GM21786 (cell line): ENCODE measurements around the gene ASH1L.
"Not testable (repeated sequence)": the region's sequence is repeated elsewhere in the genome, so short reads cannot be mapped to it uniquely, and the experiment has no call there.

ENCODE experiments used
- ATAC-seq: cut with Tn5 transposase; IDR thresholded peaks from one replicate; pipeline ENCODE4 v1.9.1; 2021; ENCODE audit not compliant: unreplicated experiment

Gene ASH1L

DNA sequence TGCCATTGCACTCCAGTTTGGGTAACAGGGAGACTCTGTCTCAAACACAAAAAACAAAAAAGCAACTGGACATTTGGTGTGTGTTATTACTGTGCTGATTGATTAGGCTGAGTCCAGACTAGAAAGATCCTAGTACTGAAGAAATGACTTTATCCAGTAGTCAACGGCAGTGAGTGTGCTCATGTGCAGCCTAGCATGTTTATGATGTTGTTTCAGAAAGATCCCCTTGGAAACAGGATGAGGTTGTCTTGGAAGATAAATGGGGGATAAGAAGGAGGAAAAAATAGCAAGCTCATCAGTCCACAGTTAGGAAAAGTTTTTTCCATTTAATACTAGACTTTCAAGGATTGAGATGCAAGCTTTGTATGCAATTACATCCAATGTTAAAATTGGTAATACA is 227.6 kb downstream of the ASH1L start:
- no peak for ATAC-seq

DNA sequence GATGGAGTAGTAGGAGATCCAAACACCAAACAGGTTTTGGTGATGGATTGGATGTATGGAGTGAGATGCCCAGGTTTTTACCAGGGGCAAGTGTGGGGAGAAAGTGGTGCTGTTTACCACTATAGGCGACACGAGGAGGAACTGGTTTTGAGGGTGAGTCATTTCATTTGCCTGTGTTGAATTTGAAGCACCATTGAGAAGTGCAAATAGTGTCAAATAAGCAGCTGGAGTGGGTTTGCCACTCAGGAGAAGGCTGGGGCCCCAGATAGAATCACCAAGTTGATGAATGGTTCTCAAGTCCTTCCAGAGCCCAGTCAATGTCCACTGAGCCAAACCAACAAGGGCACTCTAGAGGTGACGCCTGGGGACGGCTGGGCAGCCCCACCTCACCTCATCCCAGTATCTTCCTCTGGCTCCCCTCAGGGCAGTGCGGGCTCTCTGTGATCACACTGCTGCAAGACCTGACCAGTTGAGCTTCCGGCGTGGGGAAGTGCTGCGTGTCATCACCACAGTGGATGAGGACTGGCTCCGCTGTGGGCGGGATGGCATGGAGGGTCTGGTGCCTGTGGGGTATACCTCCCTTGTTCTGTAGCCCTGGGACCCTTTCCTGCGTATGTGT is 232.5 kb downstream of the ASH1L start:
- ATAC-seq: no peak

DNA sequence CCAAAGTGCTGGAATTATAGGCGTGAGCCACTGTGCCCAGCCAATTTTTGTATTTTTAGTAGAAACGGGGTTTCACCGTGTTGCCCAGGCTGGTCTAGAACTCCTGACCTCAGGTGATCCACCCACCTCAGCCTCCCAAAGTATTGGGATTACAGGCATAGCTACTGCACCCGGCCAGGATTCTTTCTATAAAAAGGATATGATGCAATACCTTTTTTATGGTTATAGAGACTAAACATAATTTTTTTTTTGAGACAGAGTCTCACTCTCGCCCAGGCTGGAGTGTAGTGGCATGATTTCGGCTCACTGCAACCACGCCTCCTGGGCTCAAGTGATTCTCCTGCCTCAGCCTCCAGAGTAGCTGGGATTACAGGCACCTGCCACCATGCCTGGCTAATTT is 233.7 kb downstream of the ASH1L start:
- ATAC-seq: not testable (repeated sequence)

DNA sequence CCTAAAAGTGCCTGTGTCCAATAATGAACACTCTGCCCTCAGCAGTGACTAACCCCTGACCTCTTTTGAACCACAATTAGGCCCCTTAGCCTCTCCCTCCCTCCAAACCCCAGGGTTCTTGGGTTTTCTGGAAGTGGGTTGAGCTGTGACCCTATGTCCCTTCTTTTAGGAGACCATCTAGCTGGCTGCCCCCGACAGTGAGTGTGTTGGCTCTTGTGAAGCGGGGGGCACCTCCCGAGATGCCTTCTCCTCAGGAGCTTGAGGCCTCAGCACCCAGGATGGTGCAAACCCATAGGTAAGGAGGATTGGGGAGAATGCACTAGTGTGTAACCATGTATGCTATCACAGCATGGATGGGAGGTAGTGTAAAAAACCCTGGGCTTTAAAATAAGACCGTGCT is 234.6 kb downstream of the ASH1L start:
- ATAC-seq: no peak

DNA sequence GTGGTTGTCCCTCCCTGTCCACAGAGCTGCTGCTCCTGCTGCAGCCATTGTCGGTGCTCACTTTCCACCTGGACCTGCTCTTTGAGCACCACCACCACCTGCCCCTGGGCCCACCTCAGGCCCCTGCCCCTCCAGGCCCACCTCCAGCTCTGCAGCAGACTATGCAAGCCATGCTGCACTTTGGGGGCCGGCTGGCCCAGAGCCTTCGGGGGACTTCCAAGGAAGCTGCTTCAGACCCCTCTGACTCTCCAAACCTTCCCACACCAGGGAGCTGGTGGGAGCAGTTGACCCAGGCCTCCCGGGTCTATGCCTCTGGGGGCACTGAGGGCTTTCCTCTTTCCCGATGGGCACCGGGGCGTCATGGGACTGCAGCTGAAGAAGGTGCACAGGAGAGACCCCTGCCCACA is 236.0 kb downstream of the ASH1L start:
- ATAC-seq: no peak

DNA sequence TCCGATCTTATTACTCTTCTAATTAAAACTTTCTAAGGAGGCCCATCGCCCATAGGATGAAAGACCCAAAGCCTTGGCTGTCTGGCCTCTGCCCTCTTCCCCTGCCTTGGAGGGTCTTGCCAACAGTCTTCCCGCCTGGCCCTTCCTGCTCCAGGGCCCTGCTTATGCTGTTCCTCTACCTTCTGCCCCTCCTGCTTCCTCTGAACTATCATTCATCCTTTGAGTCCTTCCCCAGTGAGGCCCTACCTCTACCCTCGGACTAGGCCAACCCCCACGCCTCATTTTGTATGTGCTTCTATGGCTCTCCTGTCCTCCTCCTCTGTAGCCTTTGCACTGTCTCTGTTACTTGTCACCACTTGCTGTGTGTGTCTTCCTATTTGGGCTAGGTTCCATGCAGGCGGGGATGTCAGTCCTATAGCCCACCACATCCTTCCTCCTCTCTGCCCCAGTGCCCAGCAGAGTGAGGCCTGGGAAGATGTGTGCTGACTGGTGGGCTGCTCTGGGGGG is 236.5 kb downstream of the ASH1L start:
- ATAC-seq: no peak

DNA sequence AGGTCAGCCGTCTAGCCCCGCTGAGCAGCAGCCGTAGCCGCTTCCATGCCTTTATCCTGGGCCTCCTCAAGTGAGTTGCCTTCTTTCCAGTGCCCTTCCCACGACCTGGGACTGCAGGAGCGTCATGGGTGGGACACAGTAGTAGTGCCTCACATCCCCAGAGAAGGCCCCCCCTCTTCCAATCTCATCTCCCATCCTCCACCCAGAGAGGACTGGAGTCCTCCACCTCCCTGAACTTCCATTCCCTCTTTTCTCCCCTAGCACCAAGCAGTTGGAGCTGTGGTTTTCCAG is 237.1 kb downstream of the ASH1L start:
- ATAC-seq: no peak

DNA sequence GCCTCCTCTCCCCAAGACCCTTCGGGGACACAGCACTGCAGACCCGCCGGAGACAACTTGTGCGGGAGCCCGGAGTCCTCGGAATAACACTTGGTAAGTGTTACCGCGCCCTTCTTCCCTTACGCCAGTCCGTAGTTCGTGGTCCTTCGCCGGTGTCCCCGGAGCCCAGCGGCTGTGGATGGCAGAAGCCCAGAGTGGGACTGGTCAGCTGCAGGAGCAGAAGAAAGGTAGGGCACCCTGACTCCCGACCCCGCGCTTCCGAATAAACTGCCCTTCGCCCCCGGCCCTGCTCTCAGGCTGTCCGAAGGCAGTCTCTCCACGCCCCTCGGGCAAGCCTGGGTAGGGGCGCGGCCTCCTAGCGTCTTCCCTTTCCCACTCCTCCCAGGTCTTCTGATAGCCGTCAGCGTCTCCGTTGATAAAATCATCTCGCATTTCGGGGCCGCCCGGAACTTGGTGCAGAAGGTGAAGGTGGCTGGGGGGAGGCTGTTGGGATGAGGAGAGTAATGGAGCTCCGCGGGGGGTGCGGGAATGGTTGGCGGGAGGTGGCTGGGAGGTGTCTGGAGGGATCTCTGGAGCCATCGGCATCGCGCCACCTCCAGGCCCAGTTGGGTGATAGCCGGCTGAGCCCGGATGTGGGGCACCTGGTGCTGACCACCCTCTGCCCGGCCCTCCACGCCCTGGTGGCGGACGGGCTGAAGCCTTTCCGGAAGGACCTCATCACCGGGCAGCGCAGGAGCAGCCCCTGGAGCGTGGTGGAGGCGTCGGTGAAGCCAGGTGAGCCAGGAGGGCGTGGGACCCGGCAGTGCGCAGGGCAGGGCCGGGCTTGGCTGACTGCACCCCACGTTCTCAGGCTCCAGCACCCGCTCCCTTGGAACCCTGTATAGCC is 237.6 kb downstream of the ASH1L start:
- no peak for ATAC-seq

DNA sequence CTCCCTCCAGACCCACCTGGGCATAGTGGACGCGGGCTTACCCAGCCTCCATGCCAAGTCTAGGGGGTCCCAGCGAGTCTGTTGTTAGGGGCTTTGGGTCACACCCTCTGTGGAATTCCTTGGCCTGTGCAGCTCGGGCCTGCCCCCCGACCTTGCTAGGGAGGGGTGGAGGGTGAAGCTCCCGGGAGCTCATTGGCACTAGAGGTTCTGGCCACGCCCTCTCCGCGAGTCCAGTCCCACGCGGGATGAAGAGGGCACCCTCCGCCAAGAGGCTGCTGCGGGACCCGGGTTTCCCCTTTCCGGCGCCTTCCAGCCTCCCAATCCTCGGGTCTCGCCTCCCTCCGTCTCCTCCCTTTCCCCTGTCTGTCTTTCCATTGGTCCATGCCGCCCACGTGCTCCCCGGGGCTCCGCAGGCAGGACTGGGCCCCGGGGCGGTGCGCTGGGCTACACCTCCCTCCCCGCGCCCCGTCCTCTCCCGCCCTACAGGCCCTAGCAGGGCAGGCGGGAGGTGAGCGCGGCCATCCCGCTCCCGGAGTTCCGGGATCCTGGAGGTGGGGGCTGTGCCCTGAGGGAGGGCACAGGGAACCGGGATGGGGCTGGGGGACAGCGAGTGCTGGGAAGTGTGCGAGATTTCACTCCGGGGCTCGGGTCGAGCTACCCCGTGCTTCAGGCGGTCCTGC is 238.4 kb downstream of the ASH1L start:
- peak; percentile 65 for ATAC-seq

DNA sequence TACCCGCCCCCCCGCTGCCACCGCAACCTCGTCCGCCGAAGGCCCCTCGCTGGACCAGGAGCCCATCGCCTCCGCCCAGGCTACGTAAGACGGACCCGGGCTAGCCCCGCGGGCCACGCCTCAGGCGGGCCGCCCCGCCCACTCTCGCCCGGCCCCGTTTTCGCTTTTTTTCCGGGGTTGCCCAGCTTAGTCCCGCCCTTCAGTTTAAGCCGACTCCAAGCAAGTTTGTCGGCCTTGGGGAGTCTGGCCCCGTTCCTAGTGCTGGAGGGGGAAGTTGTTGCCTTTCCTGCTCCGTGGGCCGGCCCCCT is 238.9 kb downstream of the ASH1L start:
- peak; percentile 35 for ATAC-seq

DNA sequence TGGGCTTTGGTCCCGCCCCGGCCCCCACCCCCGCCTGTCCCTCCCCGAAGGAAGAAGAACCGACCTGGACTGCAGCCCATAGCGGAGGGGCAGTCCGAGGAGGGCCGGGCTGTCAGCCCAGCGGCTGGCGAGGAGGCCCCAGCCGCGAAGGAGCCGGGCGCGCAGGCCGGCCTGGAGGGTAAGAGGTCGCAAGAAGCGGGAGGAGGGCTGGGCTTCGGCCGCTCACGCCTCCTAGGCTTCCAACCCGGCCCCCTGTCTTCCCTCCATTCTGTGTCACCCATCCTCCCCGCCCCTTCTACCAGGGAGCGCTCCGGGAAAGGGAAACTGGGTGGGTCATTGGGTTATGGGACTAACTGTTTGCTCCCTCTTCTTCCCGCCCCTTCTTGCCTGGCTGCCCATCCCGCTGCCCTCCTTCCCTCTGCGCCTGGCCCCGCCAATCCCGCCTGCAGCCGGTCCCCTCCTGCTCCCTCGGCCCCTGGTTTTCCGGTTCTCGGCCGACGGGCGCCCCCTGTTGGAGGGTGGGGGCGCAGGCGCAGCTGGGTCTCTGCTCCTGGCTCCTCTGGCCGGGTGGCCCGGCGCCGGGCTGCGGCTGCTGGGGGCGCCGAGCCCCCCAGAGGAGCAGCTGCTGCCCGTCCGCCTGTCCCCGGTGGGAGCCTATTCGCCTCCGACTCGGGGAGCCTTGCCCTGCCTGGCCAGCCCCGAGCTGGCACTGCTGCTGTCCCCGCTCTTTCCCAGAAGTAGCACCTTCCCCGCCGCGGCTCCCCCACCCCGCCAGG is 239.5 kb downstream of the ASH1L start:
- ATAC-seq: peak; percentile 38

DNA sequence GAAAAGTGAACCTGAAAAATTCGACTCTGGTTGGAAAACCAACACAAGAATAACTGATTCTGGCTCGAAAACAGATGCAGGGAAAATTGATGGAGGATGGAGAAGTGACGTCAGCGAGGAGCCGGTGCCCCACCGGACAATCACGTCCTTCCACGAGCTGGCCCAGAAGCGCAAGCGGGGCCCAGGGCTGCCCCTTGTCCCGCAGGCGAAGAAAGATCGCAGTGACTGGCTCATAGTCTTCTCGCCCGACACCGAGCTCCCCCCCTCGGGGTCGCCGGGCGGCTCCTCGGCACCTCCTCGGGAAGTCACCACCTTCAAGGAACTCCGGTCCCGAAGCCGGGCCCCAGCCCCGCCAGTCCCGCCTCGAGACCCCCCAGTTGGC is 240.0 kb downstream of the ASH1L start:
- ATAC-seq: no peak

DNA sequence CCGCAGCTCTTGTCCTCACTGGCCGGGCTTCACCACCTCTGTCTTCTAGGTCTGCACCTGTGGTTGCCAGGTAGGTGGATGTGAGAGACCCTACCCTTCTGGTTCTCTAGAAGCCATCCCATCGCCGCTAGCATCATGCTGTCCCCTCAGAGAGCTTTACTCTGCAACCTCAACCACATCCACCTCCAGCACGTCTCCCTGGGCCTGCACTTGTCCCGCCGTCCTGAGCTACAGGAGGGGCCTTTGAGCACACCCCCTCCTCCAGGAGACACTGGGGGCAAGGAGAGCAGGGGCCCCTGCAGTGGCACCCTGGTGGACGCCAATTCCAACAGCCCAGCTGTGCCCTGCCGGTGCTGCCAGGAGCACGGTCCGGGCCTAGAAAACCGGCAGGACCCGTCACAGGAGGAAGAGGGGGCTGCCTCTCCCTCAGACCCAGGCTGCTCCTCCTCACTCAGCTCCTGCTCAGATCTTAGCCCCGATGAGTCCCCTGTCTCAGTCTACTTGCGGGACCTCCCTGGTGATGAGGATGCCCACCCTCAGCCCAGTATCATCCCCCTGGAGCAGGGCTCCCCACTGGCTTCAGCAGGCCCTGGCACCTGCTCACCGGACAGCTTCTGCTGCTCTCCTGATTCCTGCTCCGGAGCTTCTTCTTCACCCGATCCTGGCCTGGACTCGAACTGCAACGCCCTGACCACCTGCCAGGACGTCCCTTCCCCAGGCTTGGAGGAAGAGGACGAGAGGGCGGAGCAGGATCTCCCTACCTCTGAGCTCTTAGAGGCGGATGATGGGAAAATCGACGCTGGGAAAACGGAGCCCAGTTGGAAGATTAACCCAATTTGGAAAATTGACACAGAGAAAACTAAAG is 240.7 kb downstream of the ASH1L start:
- ATAC-seq: no peak

DNA sequence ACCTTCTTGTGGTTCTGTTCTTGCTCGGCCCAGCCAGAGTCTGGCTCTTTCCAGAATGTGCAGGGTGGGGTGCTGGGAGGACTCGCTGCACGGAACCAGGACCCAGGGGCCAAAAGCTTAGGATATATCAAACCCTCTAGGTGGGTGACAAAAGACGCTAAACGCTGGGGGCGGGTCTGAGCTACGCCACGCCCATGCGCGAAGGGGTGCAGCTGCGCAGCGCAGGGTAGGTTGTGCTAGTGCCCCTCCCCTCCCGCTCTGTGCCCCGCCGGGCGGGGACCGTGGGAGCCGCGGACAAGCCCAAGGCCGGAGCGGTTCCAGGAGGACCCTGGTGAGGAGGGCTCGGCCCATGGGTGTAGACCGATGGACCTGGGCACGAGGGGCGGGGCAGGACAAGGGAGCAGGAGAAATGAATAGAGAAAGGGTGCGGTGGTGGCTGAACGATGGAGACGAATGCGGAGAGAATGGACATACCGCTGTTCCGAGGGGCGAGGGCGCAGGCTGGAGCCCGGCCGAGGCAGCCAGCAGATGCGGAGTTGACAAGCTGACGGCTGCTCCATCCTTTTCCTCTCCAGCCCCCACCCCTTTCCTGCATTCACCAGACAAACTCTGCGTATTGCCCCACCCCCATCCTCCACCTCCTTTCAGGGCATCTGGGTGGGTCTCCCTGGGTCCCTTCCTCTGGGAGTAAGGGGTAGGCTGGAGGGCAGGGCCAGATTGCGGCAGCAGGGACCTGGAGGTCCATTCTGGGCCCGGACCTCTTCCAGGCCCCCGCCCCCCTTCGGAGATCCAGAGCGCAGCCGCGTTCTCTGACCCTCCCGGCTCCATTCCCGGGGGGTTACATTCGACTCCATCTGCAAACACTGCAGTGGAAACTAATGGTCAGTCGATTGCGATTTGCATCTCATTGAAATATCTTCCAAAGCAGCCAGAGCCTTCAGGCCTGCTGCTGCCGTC is 241.7 kb downstream of the ASH1L start, which contains the start of gene RUSC1:
Gene RUSC1 (plus strand): TSS at position 234 of the 957 bp plus-strand sequence. CDS start 880 bp downstream, outside the sequence.
- no peak for ATAC-seq

DNA sequence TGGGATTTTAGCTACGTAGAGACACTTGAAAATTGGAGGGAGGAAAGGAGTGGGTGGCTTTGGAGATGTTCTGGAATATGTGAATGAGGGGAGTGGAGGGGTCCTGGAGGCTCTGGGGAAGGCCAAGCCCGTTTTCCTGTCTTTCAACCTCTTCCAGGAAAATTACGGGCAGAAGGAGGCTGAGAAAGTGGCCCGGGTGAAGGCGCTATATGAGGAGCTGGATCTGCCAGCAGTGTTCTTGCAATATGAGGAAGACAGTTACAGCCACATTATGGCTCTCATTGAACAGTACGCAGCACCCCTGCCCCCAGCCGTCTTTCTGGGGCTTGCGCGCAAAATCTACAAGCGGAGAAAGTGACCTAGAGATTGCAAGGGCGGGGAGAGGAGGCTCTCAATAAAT is 242.4 kb downstream of the ASH1L start:
- ATAC-seq: no peak

DNA sequence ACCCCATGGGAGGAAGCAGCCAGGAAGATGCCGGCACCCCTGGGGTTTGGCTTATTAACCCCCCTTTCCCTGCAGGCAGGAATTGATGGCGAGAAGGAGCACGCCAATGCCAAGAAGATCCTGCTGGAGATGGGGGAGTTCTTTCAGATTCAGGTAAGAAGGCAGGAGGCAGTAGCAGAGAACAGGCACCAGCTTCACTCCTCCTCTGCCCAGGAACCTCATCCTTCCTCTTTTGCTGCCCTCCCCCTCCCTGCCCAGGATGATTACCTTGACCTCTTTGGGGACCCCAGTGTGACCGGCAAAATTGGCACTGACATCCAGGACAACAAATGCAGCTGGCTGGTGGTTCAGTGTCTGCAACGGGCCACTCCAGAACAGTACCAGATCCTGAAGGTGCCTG is 243.1 kb downstream of the ASH1L start:
- no peak for ATAC-seq

DNA sequence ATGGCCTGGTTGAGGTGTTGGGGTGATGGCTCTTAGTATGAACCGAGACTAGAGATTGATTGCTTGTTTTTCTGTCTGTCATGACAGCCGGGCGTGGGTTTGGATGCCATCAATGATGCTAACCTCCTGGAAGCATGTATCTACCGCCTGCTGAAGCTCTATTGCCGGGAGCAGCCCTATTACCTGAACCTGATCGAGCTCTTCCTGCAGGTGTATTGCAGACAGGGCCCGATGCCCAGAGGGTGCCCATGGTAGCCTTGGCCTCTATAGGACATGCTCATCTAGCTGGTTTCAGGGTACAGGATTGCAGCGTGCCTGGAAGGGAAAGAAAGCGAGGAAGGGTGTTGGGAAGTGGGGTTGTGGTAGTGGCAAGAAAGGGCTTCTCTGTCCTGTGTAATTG is 244.5 kb downstream of the ASH1L start:
- no peak for ATAC-seq

DNA sequence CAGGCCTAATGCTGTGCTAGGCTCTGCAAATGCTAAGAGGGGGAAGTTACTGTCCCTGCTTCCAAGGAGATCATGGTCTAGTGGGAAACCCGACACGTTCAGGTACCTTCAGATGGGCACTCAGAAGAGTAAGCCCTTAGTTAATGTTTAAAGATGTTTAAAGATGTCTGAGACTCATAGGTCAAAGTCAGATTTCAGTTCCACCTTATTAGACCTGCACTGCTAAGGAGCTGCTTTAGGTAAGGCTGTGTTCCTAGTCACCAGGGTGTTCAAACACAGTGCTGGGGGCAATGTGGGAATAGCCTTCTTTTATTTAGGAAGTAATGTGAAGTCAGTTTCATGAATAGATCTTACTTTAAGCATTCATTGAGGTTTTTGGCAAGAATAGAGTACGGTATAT is 245.7 kb downstream of the ASH1L start:
- no peak for ATAC-seq

DNA sequence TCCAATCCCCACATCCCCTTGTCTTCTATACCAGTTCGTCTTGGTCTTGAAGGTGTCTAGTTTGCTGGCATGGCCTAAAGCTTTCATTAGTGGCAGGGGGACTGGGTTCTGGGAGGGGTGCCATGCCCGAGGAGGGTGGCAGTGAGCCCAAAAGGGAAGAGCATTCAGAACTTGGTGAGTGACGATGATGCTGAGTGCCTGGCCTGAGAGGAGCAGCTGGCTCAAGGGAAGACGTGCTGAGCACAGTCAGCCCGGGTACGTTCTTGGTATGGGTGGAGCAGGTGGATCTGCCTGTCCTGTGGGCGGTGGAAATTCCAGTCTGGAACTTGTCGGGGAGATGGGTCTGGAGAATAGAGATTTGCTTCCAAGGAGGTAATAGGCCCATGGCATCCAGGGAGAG is 249.3 kb downstream of the ASH1L start:
- ATAC-seq: no peak
